GM21786 (cell line): ENCODE results near the gene ACTR3C.
"Not testable (repeated sequence)": the region's sequence is repeated elsewhere in the genome, so short reads cannot be mapped to it uniquely, and the experiment has no call there.

ENCODE experiments used
- ATAC-seq: cut with Tn5 transposase; IDR thresholded peaks from one replicate; pipeline ENCODE4 v1.9.1; 2021; ENCODE audit not compliant: unreplicated experiment

ACTR3C gene

GRCh38 chr7:150285849-150286754 lies 37.2 kb downstream of the ACTR3C start:
- peak; percentile 70 for ATAC-seq

- ATAC-seq: not testable (repeated sequence)
These were observed 39.7 kb downstream of the ACTR3C start for GRCh38 chr7:150283608-150284007.

GRCh38 chr7:150283111-150283510 lies 40.2 kb downstream of the ACTR3C start:
- not testable (repeated sequence) for ATAC-seq

GRCh38 chr7:150281681-150282403 lies 41.5 kb downstream of the ACTR3C start:
- ATAC-seq: not testable (repeated sequence)

- ATAC-seq: not testable (repeated sequence)
These were observed 45.0 kb downstream of the ACTR3C start for GRCh38 chr7:150278383-150278782.

- ATAC-seq: peak; percentile 60
These were observed 47.1 kb downstream of the ACTR3C start for GRCh38 chr7:150276132-150276695.

GRCh38 chr7:150271898-150272297 lies 51.4 kb downstream of the ACTR3C start:
- not testable (repeated sequence) for ATAC-seq

- ATAC-seq: not testable (repeated sequence)
These were observed 53.1 kb downstream of the ACTR3C start for GRCh38 chr7:150270101-150270824.

GRCh38 chr7:150268798-150269197 lies 54.5 kb downstream of the ACTR3C start:
- ATAC-seq: not testable (repeated sequence)

- ATAC-seq: not testable (repeated sequence)
These were observed 55.1 kb downstream of the ACTR3C start for GRCh38 chr7:150268287-150268686.

GRCh38 chr7:150266953-150267665 lies 56.2 kb downstream of the ACTR3C start:
- ATAC-seq: not testable (repeated sequence)

- ATAC-seq: not testable (repeated sequence)
These were observed 60.7 kb downstream of the ACTR3C start for GRCh38 chr7:150262656-150263055.

- ATAC-seq: not testable (repeated sequence)
These were observed 75.6 kb downstream of the ACTR3C start for GRCh38 chr7:150247745-150248144.

GRCh38 chr7:150245208-150245607 lies 78.1 kb downstream of the ACTR3C start:
- ATAC-seq: not testable (repeated sequence)

- ATAC-seq: not testable (repeated sequence)
These were observed 80.4 kb downstream of the ACTR3C start for GRCh38 chr7:150242935-150243334.

- not testable (repeated sequence) for ATAC-seq
These were observed 97.9 kb downstream of the ACTR3C start for GRCh38 chr7:150225444-150225843.

GRCh38 chr7:150222083-150222972 lies 101.0 kb downstream of the ACTR3C start:
- not testable (repeated sequence) for ATAC-seq

- ATAC-seq: not testable (repeated sequence)
These were observed 102.6 kb downstream of the ACTR3C start for GRCh38 chr7:150220673-150221181.
